Left ventricle myocardium inferior (tissue), 1 donor: ENCODE data around the gene CDC23. TPM values are rescaled to one million over a fixed set of nuclear protein-coding genes. Genes with fewer than 3 reads are reported as not detected.

Experiments
- DNase-seq: peaks from one replicate; pipeline ENCODE4 v3.0.0-alpha.2; 2020
- H3K27ac ChIP-seq: fragments of 200-600 bp; replicated peaks from 2 replicates; pipeline ENCODE4 v1.8.0; 2021
- H3K27me3 ChIP-seq: fragments of 200-600 bp; 2 replicates; pipeline ENCODE4 v1.8.0; 2021; ENCODE audit warnings: low read depth
- H3K36me3 ChIP-seq: fragments of 200-600 bp; 2 replicates; pipeline ENCODE4 v1.8.0; 2021
- H3K4me1 ChIP-seq: fragments of 200-600 bp; 2 replicates; pipeline ENCODE4 v1.8.0; 2021
- H3K4me3 ChIP-seq: fragments of 200-600 bp; 2 replicates; pipeline ENCODE4 v1.8.0; 2021; ENCODE audit warnings: mild to moderate bottlenecking, moderate library complexity
- H3K9me3 ChIP-seq: fragments of 200-600 bp; replicated peaks from 2 replicates; pipeline ENCODE4 v1.8.0; 2021
- intact Hi-C: fragments of 100-400 bp; cut with micrococcal nuclease; formaldehyde crosslinking; loops from one replicate; pipeline ENCODE4 v1.11.0; 2022
- total RNA-seq: library from RNA; stranded (reverse); fragmentation: NEBNext Ultra II Directional; extraction: Animal tissue kit (Norgen Biotek cat#: 25700); gene quantifications from one replicate; pipeline ENCODE4 v1.2.1, GENCODE V29; 2021
- TF ChIP-seq, protein P1 (sequence below): fragments of 200-600 bp; IDR thresholded peaks from 2 replicates; pipeline ENCODE4 v1.8.0; 2021; ENCODE audit warnings: antibody characterized with exemption, mild to moderate bottlenecking, borderline replicate concordance
- donor health status: DM: no; HTN: yes; CAD: no; lungs with severe emphysema.

CDC23 gene
- total RNA-seq, 1 donor from 2014 or later: 20.2 TPM

DNA sequence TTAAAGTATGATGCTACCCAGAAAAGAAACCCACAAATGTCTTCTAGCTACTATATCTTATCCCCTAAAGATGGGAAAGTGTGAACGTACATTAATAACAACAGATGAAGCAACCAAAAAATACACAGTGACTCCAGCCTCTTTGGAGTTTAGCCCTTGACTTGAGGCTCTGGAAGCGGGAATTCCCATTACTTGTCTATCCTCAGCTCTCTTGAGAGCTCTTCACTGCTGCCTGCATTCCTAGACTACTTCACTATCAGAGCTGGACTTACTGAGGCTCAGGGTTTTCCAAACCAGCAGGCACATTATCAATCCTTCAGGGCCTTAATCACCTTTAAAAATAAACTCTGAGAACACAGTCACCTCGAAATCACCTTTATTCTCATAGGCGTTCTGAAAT, 72.9 kb downstream of the CDC23 start:
- intact Hi-C loops: no loop called here

DNA sequence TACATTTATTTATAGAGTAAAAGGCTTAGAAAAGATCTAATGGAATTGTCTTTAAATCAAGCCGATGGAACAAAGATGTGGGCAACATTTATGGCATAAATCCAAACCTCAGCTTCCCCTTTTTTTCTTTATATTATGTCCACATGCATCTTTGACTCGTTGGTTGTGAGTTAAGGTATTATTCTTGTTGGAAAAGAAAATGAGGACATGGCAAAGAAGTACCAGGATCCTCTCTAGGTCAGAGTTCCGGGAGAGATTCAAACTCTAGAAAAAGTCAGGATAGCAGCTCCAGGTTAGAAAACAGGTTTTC, 73.4 kb downstream of the CDC23 start:
- peak overlapping the region; percentile 78 for H3K4me3 ChIP-seq
- peaks cover 13% of the 10 kb centered on the region for H3K4me1 ChIP-seq
- no peak overlapping the region for H3K27ac ChIP-seq
- no peaks in the 10 kb centered on the region for H3K9me3 ChIP-seq
- TF ChIP-seq, protein P1, sequence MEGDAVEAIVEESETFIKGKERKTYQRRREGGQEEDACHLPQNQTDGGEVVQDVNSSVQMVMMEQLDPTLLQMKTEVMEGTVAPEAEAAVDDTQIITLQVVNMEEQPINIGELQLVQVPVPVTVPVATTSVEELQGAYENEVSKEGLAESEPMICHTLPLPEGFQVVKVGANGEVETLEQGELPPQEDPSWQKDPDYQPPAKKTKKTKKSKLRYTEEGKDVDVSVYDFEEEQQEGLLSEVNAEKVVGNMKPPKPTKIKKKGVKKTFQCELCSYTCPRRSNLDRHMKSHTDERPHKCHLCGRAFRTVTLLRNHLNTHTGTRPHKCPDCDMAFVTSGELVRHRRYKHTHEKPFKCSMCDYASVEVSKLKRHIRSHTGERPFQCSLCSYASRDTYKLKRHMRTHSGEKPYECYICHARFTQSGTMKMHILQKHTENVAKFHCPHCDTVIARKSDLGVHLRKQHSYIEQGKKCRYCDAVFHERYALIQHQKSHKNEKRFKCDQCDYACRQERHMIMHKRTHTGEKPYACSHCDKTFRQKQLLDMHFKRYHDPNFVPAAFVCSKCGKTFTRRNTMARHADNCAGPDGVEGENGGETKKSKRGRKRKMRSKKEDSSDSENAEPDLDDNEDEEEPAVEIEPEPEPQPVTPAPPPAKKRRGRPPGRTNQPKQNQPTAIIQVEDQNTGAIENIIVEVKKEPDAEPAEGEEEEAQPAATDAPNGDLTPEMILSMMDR: no peak
- H3K27me3 ChIP-seq: no peaks in the 10 kb centered on the region
- H3K36me3 ChIP-seq: no peaks in the 10 kb centered on the region
- intact Hi-C loops: loop anchor here (10.0 kb wide), 1 partner anchor 55 kb away; the partner anchor contains the start of gene WNT8A
- DNase-seq: no peak

More for the DNA sequence above, 72.9 kb downstream of the CDC23 start:
- Histone ChIP-seq H3K9me3 (no peaks in the 10 kb centered on the region), H3K27me3 (no peaks in the 10 kb centered on the region), H3K4me3 (no peak overlapping the region), H3K27ac (no peak overlapping the region), H3K36me3 (no peaks in the 10 kb centered on the region), H3K4me1 (peaks cover 13% of the 10 kb centered on the region)
- TF ChIP-seq, protein P1: no peak
- DNase-seq: no peak

DNA sequence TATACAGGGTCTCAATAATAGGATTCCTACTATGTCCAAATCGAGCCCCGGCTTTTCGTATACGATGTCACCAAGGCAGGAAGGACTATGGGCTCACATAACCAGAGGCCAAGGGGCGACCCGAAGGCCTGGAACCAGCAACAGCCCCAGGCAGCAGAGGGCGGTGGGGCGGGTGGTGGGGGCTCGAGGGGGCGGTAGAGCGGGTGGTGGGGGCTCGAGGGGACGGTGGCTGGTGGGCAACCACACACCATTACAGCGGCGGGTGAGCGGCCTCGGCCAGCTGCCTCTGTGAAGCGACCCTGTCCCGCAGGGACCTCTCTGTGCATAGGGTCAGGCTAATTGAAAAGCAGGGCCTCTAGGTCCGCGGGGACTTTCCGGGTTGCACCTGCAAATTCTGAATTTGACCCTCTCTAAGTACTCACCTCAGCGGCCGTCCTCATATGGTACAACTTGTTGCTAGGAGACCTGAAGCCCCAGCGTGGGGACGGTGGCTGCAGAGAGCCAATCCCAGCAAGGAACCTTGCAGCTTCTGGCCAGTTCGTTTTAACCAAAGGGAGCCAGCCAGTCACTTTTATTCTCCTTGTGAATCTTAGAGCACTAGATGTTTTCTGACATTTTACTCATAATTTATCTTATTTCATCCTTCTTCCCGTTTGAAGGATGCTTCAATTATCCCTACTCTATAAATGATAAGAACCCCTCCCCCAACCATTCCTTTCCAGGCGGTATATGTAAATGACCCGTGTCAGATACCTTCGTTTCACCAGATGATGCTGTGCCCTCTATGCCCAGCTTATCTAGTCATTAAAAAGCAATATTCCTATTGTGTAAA, 74.0 kb downstream of the CDC23 start, which contains the start of gene NME5:
TSS of gene NME5 (minus strand) at position 480 of the 832 bp plus-strand sequence. CDS start 648 bp downstream, outside the sequence.
- Histone ChIP-seq H3K4me1 (peaks cover 13% of the 10 kb centered on the region), H3K4me3 (peak within 1 kb of the TSS; percentile 78), H3K36me3 (no peaks in the 10 kb centered on the region), H3K27ac (peak within 1 kb of the TSS; percentile 42), H3K9me3 (no peaks in the 10 kb centered on the region), H3K27me3 (no peaks in the 10 kb centered on the region)
- DNase-seq: peak; percentile 67
- intact Hi-C loops: loop anchor here (10.0 kb wide), 1 partner anchor 54 kb away; the partner anchor contains the start of gene WNT8A
- TF ChIP-seq, protein P1: no peak

Other genes with a start within 250 kb of the CDC23 start
- 22.1 TPM for gene FAM13B, start 180.2 kb downstream of the CDC23 start, total RNA-seq
- gene WNT8A, start 129.3 kb downstream of the CDC23 start, total RNA-seq: not detected
- 4.7 TPM for gene NME5, start 73.9 kb downstream of the CDC23 start, total RNA-seq
- 27.4 TPM for gene BRD8, start 34.7 kb downstream of the CDC23 start, total RNA-seq
- 0.77 TPM for gene KIF20A, start 34.2 kb downstream of the CDC23 start, total RNA-seq
- gene GFRA3, start 61.3 kb upstream of the CDC23 start, total RNA-seq: 0.82 TPM
- not detected for gene CDC25C, start 118.5 kb upstream of the CDC23 start, total RNA-seq
- 26.7 TPM for gene FAM53C, start 124.9 kb upstream of the CDC23 start, total RNA-seq
- 40.7 TPM for gene KDM3B, start 139.4 kb upstream of the CDC23 start, total RNA-seq
- gene REEP2, start 225.7 kb upstream of the CDC23 start, total RNA-seq: 6.6 TPM